ENCODE results near the gene MYL6B.
"Not testable (repeated sequence)": the region's sequence is repeated elsewhere in the genome, so short reads cannot be mapped to it uniquely, and the experiment has no call there.

MYL6B gene

GRCh38 chr12:56196818-56197550, 44.6 kb downstream of the MYL6B start:
- not testable (repeated sequence) for H3K9me3 ChIP-seq (ENCODE audit: low read depth, low read length); H3K9ac ChIP-seq (ENCODE audit: insufficient read length); H3K36me3 ChIP-seq (ENCODE audit: insufficient read depth, low read length)
- DNase-seq (ENCODE audit: low read depth, low spot score), result peak; percentile 87
- Histone ChIP-seq H3K4me3 (peak overlapping the region; percentile 33; the same call in 1 of the 2 replicates), H3K27ac (peak overlapping the region; percentile 59)
- peak; percentile 34; the same call in 1 of the 2 replicates for TF ChIP-seq POLR2AphosphoS5 (IDR thresholded peaks at IDR 0.05; ENCODE audit: borderline replicate concordance, low read depth, low read length)

- Histone ChIP-seq H3K9ac (ENCODE audit: insufficient read length) (no peak overlapping the region), H3K36me3 (ENCODE audit: insufficient read depth, low read length) (no peaks in the 10 kb centered on the region), H3K27ac (no peak overlapping the region), H3K9me3 (ENCODE audit: low read depth, low read length) (no peaks in the 10 kb centered on the region), H3K4me3 (no peak overlapping the region)
- DNase-seq (ENCODE audit: low read depth, low spot score), result no peak
- no peak for TF ChIP-seq EZH2 (IDR thresholded peaks at IDR 0.05)
- no peak for TF ChIP-seq POLR2AphosphoS5 (IDR thresholded peaks at IDR 0.05; ENCODE audit: borderline replicate concordance, low read depth, low read length)
- no peak for TF ChIP-seq FOXP2 (optimal IDR thresholded peaks at IDR 0.05; ENCODE audit: control extremely low read depth, extremely low read length, insufficient read depth)
These were observed 45.7 kb downstream of the MYL6B start for GRCh38 chr12:56197921-56198635.

- TF ChIP-seq FOXP2 (optimal IDR thresholded peaks at IDR 0.05; ENCODE audit: control extremely low read depth, extremely low read length, insufficient read depth) (no peak), EZH2 (IDR thresholded peaks at IDR 0.05) (no peak), POLR2AphosphoS5 (IDR thresholded peaks at IDR 0.05; ENCODE audit: borderline replicate concordance, low read depth, low read length) (no peak)
- no peak overlapping the region for H3K9ac ChIP-seq (ENCODE audit: insufficient read length)
- no peaks in the 10 kb centered on the region for H3K9me3 ChIP-seq (ENCODE audit: low read depth, low read length)
- H3K27ac ChIP-seq, result no peak overlapping the region
- no peak for DNase-seq (ENCODE audit: low read depth, low spot score)
- no peak overlapping the region for H3K4me3 ChIP-seq
- H3K36me3 ChIP-seq (ENCODE audit: insufficient read depth, low read length), result no peaks in the 10 kb centered on the region
These were observed 46.4 kb downstream of the MYL6B start for GRCh38 chr12:56198836-56199235.

- TF ChIP-seq EZH2 (IDR thresholded peaks at IDR 0.05), result no peak
- no peak for TF ChIP-seq POLR2AphosphoS5 (IDR thresholded peaks at IDR 0.05; ENCODE audit: borderline replicate concordance, low read depth, low read length)
- TF ChIP-seq FOXP2 (optimal IDR thresholded peaks at IDR 0.05; ENCODE audit: control extremely low read depth, extremely low read length, insufficient read depth), result no peak
- Histone ChIP-seq H3K9me3 (ENCODE audit: low read depth, low read length) (no peaks in the 10 kb centered on the region), H3K9ac (ENCODE audit: insufficient read length) (no peak overlapping the region), H3K27ac (no peak overlapping the region), H3K36me3 (ENCODE audit: insufficient read depth, low read length) (peaks cover 22% of the 10 kb centered on the region), H3K4me3 (no peak overlapping the region)
- no peak for DNase-seq (ENCODE audit: low read depth, low spot score)
These were observed 50.0 kb downstream of the MYL6B start for GRCh38 chr12:56202366-56202765.

DNA sequence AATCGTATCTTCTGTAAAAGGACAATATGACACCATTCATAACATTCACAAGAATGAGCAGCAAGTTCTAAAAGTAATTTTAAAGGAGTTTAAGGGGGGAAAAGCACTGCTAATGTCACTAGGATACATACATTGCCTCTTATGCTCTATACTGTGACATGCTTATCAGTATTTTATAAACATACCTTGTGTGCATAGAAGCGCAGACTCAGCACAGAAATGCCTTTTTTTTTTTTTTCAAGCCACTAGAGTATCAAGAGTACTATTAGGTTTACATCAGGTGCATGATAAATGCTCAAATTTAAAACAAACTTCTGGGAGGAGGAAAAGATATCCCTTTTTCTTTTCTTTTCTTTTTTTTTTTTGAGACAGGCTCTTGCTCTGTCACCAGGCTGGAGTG, 50.5 kb downstream of the MYL6B start:
- DNase-seq (ENCODE audit: low read depth, low spot score), result no peak
- no peaks in the 10 kb centered on the region for H3K9me3 ChIP-seq (ENCODE audit: low read depth, low read length)
- TF ChIP-seq FOXP2 (optimal IDR thresholded peaks at IDR 0.05; ENCODE audit: control extremely low read depth, extremely low read length, insufficient read depth) (no peak), POLR2AphosphoS5 (IDR thresholded peaks at IDR 0.05; ENCODE audit: borderline replicate concordance, low read depth, low read length) (no peak), EZH2 (IDR thresholded peaks at IDR 0.05) (no peak)
- H3K27ac ChIP-seq, result no peak overlapping the region
- H3K36me3 ChIP-seq (ENCODE audit: insufficient read depth, low read length), result peaks cover 27% of the 10 kb centered on the region
- H3K9ac ChIP-seq (ENCODE audit: insufficient read length), result no peak overlapping the region
- no peak overlapping the region for H3K4me3 ChIP-seq

GRCh38 chr12:56204275-56204674, 51.9 kb downstream of the MYL6B start:
- Histone ChIP-seq H3K9ac (ENCODE audit: insufficient read length) (no peak overlapping the region), H3K36me3 (ENCODE audit: insufficient read depth, low read length) (peaks cover 31% of the 10 kb centered on the region), H3K9me3 (ENCODE audit: low read depth, low read length) (no peaks in the 10 kb centered on the region), H3K27ac (no peak overlapping the region), H3K4me3 (no peak overlapping the region)
- no peak for TF ChIP-seq EZH2 (IDR thresholded peaks at IDR 0.05)
- no peak for TF ChIP-seq POLR2AphosphoS5 (IDR thresholded peaks at IDR 0.05; ENCODE audit: borderline replicate concordance, low read depth, low read length)
- no peak for TF ChIP-seq FOXP2 (optimal IDR thresholded peaks at IDR 0.05; ENCODE audit: control extremely low read depth, extremely low read length, insufficient read depth)
- DNase-seq (ENCODE audit: low read depth, low spot score), result no peak

- H3K36me3 ChIP-seq (ENCODE audit: insufficient read depth, low read length), result peaks cover 41% of the 10 kb centered on the region
- DNase-seq (ENCODE audit: low read depth, low spot score), result no peak
- no peaks in the 10 kb centered on the region for H3K9me3 ChIP-seq (ENCODE audit: low read depth, low read length)
- no peak overlapping the region for H3K27ac ChIP-seq
- H3K9ac ChIP-seq (ENCODE audit: insufficient read length), result no peak overlapping the region
- TF ChIP-seq FOXP2 (optimal IDR thresholded peaks at IDR 0.05; ENCODE audit: control extremely low read depth, extremely low read length, insufficient read depth) (no peak), POLR2AphosphoS5 (IDR thresholded peaks at IDR 0.05; ENCODE audit: borderline replicate concordance, low read depth, low read length) (no peak), EZH2 (IDR thresholded peaks at IDR 0.05) (no peak)
- H3K4me3 ChIP-seq, result no peak overlapping the region
These were observed 53.1 kb downstream of the MYL6B start for GRCh38 chr12:56205445-56205844.

- Histone ChIP-seq H3K9ac (ENCODE audit: insufficient read length) (no peak overlapping the region), H3K9me3 (ENCODE audit: low read depth, low read length) (no peaks in the 10 kb centered on the region), H3K4me3 (no peak overlapping the region), H3K36me3 (ENCODE audit: insufficient read depth, low read length) (peaks cover 45% of the 10 kb centered on the region), H3K27ac (no peak overlapping the region)
- no peak for DNase-seq (ENCODE audit: low read depth, low spot score)
- TF ChIP-seq POLR2AphosphoS5 (IDR thresholded peaks at IDR 0.05; ENCODE audit: borderline replicate concordance, low read depth, low read length) (no peak), FOXP2 (optimal IDR thresholded peaks at IDR 0.05; ENCODE audit: control extremely low read depth, extremely low read length, insufficient read depth) (no peak), EZH2 (IDR thresholded peaks at IDR 0.05) (no peak)
These were observed 54.2 kb downstream of the MYL6B start for GRCh38 chr12:56206452-56207166.
